ENCODE measurements around the gene TMEM164. TPM values are rescaled to one million over a fixed set of nuclear protein-coding genes. Genes with fewer than 3 reads are reported as not detected.

The TMEM164 gene
- total RNA-seq, 4 donors from 2014 or later = 7.1 to 20.3 (median 13.3) TPM

- H3K4me1 ChIP-seq = no peaks in the 10 kb centered on the region
- WGBS, 2 donors = 66 to 89% methylated on average over 2 of the region's 2 CpGs
- H3K4me3 ChIP-seq = no peak overlapping the region
- TF ChIP-seq CTCF (IDR thresholded peaks at IDR 0.05) (no peak), POLR2A (IDR thresholded peaks at IDR 0.05) (no peak), EP300 (IDR thresholded peaks at IDR 0.05) (no peak)
- no peaks in the 10 kb centered on the region for H3K36me3 ChIP-seq
- peaks cover 0 to 9% of the 10 kb centered on the region in 2 donors for H3K27me3 ChIP-seq
- H3K27ac ChIP-seq = no peak overlapping the region
- no peaks in the 10 kb centered on the region for H3K9me3 ChIP-seq
- DNase-seq (ENCODE audit: low spot score in 2 of 2) = no peak
These were observed 178.7 kb downstream of the TMEM164 start for GRCh38 chrX:110181459-110182137.

- no peaks in the 10 kb centered on the region for H3K4me1 ChIP-seq
- DNase-seq (ENCODE audit: low spot score in 2 of 2) = no peak
- no peak for TF ChIP-seq POLR2A (IDR thresholded peaks at IDR 0.05)
- TF ChIP-seq CTCF (IDR thresholded peaks at IDR 0.05) = no peak
- TF ChIP-seq EP300 (IDR thresholded peaks at IDR 0.05) = no peak
- no peaks in the 10 kb centered on the region for H3K9me3 ChIP-seq
- H3K4me3 ChIP-seq = no peak overlapping the region
- peaks cover 0 to 5% of the 10 kb centered on the region in 2 donors for H3K27me3 ChIP-seq
- H3K36me3 ChIP-seq = no peaks in the 10 kb centered on the region
- no peak overlapping the region for H3K27ac ChIP-seq
- 67 to 100% methylated on average over 1 of the region's 1 CpG for WGBS, 2 donors
These were observed 179.4 kb downstream of the TMEM164 start for GRCh38 chrX:110182362-110182761.

GRCh38 chrX:110182865-110183264, 180.0 kb downstream of the TMEM164 start:
- Histone ChIP-seq H3K27ac (no peak overlapping the region), H3K4me1 (no peaks in the 10 kb centered on the region), H3K4me3 (no peak overlapping the region), H3K36me3 (no peaks in the 10 kb centered on the region), H3K27me3 (peaks cover 0 to 5% of the 10 kb centered on the region in 2 donors), H3K9me3 (no peaks in the 10 kb centered on the region)
- TF ChIP-seq POLR2A (IDR thresholded peaks at IDR 0.05) (no peak), EP300 (IDR thresholded peaks at IDR 0.05) (no peak)
- 67 to 84% methylated on average over 6 of the region's 6 CpGs for WGBS, 2 donors
- no peak for DNase-seq (ENCODE audit: low spot score in 2 of 2)

- no peak for DNase-seq (ENCODE audit: low spot score in 2 of 2)
- no peak overlapping the region for H3K4me3 ChIP-seq
- WGBS, 2 donors = 96 to 98% methylated on average over 2 of the region's 2 CpGs
- TF ChIP-seq CTCF (IDR thresholded peaks at IDR 0.05) (no peak), EP300 (IDR thresholded peaks at IDR 0.05) (no peak), POLR2A (IDR thresholded peaks at IDR 0.05) (no peak)
- no peaks in the 10 kb centered on the region for H3K36me3 ChIP-seq
- H3K27me3 ChIP-seq = peaks cover 0 to 5% of the 10 kb centered on the region in 2 donors
- no peak overlapping the region for H3K27ac ChIP-seq
- no peaks in the 10 kb centered on the region for H3K4me1 ChIP-seq
- no peaks in the 10 kb centered on the region for H3K9me3 ChIP-seq
These were observed 180.4 kb downstream of the TMEM164 start for GRCh38 chrX:110183314-110183713.

- Histone ChIP-seq H3K4me1 (no peaks in the 10 kb centered on the region), H3K27me3 (peaks cover 0 to 9% of the 10 kb centered on the region in 2 donors), H3K4me3 (no peak overlapping the region), H3K36me3 (no peaks in the 10 kb centered on the region), H3K27ac (no peak overlapping the region), H3K9me3 (no peaks in the 10 kb centered on the region)
- DNase-seq (ENCODE audit: low spot score in 2 of 2) = no peak
- no peak for TF ChIP-seq EP300 (IDR thresholded peaks at IDR 0.05)
- TF ChIP-seq CTCF (IDR thresholded peaks at IDR 0.05) = no peak
- TF ChIP-seq POLR2A (IDR thresholded peaks at IDR 0.05) = no peak
- WGBS, 2 donors = 46 to 56% methylated on average over 4 of the region's 4 CpGs
These were observed 186.0 kb downstream of the TMEM164 start for GRCh38 chrX:110188701-110189558.
